Measurements from ENCODE around the gene RCE1.

Gene RCE1

GRCh38 chr11:66845143-66845875 is 2.1 kb downstream of the RCE1 start:
- DNase-seq, result no peak

- DNase-seq, result no peak
Measured at GRCh38 chr11:66845876-66846212, 2.6 kb downstream of the RCE1 start.

GRCh38 chr11:66846671-66847091 is 3.4 kb downstream of the RCE1 start:
- no peak for DNase-seq

- DNase-seq, result no peak
Measured at GRCh38 chr11:66847461-66848232, 4.4 kb downstream of the RCE1 start.

GRCh38 chr11:66848671-66849500 is 5.6 kb downstream of the RCE1 start:
- DNase-seq, result no peak

GRCh38 chr11:66849501-66850234 is 6.4 kb downstream of the RCE1 start:
- DNase-seq, result no peak

- DNase-seq, result no peak
Measured at GRCh38 chr11:66850235-66850587, 7.0 kb downstream of the RCE1 start.

GRCh38 chr11:66850588-66851238 is 7.5 kb downstream of the RCE1 start:
- DNase-seq, result no peak

GRCh38 chr11:66851239-66851596 is 8.0 kb downstream of the RCE1 start:
- no peak for DNase-seq

- DNase-seq, result peak; percentile 28
Measured at GRCh38 chr11:66851698-66852465, 8.6 kb downstream of the RCE1 start.

GRCh38 chr11:66852466-66853241 is 9.4 kb downstream of the RCE1 start:
- DNase-seq, result no peak

- DNase-seq, result no peak
Measured at GRCh38 chr11:66853242-66854229, 10.3 kb downstream of the RCE1 start.

GRCh38 chr11:66854231-66854661 is 11.0 kb downstream of the RCE1 start:
- no peak for DNase-seq

- DNase-seq, result no peak
Measured at GRCh38 chr11:66854729-66855211, 11.5 kb downstream of the RCE1 start.

GRCh38 chr11:66855574-66856495 is 12.6 kb downstream of the RCE1 start:
- DNase-seq, result peak; percentile 80

- DNase-seq, result no peak
Measured at GRCh38 chr11:66856496-66857233, 13.4 kb downstream of the RCE1 start, which contains the start of gene LRFN4. TSS of gene LRFN4 (plus strand) at chr11:66857064. CDS start at chr11:66857745, 681 bp downstream.

GRCh38 chr11:66857234-66857926 is 14.1 kb downstream of the RCE1 start:
- no peak for DNase-seq

All from CD4-positive, alpha-beta T cell treated with Interleukin-17A for 1 hour (primary cell).